Gastroesophageal sphincter (tissue), 3 donors: Measurements from ENCODE around the gene UBE2V1.

Experiments
- CTCF ChIP-seq, 4 experiments: fragments of 200-600 bp in 2 of 4; fragments of 450-650 bp in 2 of 4; sonication (generic) in 1 of 4; IDR thresholded peaks; one replicate each; pipeline ENCODE4 v1.5.1; 2017 to 2019; ENCODE audit warnings: antibody characterized with exemption in 4 of 4, mild to moderate bottlenecking in 2 of 4, moderate library complexity in 2 of 4
- POLR2A ChIP-seq, 2 donors: fragments of 450-650 bp; IDR thresholded peaks; one replicate each; pipeline ENCODE4 v1.6.1; 2017; ENCODE audit warnings: antibody characterized with exemption in 2 of 2, mild to moderate bottlenecking in 2 of 2, moderate library complexity in 1 of 2
- POLR2AphosphoS5 ChIP-seq: sonication (generic); formaldehyde crosslinking; IDR thresholded peaks from one replicate; pipeline ENCODE4 v1.6.1; 2017; ENCODE audit warnings: antibody characterized with exemption

GRCh38 chr20:50116368-50116999 lies 3.5 kb upstream of the UBE2V1 start:
- TF ChIP-seq POLR2AphosphoS5 = no peak
- TF ChIP-seq CTCF (IDR thresholded peaks at IDR 0.05) = no peak
- no peak for TF ChIP-seq POLR2A (IDR thresholded peaks at IDR 0.05)
